Neuron (in vitro differentiated cells): Measurements from ENCODE around the gene RND2.
A peak's percentile ranks its signal among the peaks of the same experiment; 100 is the strongest.
"Not testable (repeated sequence)": the region's sequence is repeated elsewhere in the genome, so short reads cannot be mapped to it uniquely, and the experiment has no call there.

Experiments used
- H2AFZ ChIP-seq: one replicate; pipeline ENCODE4 v1.6.1; 2013; ENCODE audit warnings: low read depth, mild to moderate bottlenecking, inconsistent platforms, low read length, moderate library complexity
- H3K27me3 ChIP-seq: one replicate; pipeline ENCODE4 v1.6.1; 2013; ENCODE audit warnings: low read length; ENCODE audit not compliant: insufficient read depth
- H3K36me3 ChIP-seq: one replicate; pipeline ENCODE4 v1.6.1; 2013; ENCODE audit warnings: low read length; ENCODE audit not compliant: insufficient read depth
- H3K4me1 ChIP-seq: one replicate; pipeline ENCODE4 v1.6.1; 2013; ENCODE audit warnings: low read length; ENCODE audit not compliant: insufficient read depth
- H3K4me3 ChIP-seq: 2 replicates; pipeline ENCODE4 v1.5.1; 2013; ENCODE audit warnings: mild to moderate bottlenecking, low read length, moderate library complexity
- H3K9me3 ChIP-seq: one replicate; pipeline ENCODE4 v1.6.1; 2013; ENCODE audit warnings: low read length

The RND2 gene, protein sequence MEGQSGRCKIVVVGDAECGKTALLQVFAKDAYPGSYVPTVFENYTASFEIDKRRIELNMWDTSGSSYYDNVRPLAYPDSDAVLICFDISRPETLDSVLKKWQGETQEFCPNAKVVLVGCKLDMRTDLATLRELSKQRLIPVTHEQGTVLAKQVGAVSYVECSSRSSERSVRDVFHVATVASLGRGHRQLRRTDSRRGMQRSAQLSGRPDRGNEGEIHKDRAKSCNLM

DNA sequence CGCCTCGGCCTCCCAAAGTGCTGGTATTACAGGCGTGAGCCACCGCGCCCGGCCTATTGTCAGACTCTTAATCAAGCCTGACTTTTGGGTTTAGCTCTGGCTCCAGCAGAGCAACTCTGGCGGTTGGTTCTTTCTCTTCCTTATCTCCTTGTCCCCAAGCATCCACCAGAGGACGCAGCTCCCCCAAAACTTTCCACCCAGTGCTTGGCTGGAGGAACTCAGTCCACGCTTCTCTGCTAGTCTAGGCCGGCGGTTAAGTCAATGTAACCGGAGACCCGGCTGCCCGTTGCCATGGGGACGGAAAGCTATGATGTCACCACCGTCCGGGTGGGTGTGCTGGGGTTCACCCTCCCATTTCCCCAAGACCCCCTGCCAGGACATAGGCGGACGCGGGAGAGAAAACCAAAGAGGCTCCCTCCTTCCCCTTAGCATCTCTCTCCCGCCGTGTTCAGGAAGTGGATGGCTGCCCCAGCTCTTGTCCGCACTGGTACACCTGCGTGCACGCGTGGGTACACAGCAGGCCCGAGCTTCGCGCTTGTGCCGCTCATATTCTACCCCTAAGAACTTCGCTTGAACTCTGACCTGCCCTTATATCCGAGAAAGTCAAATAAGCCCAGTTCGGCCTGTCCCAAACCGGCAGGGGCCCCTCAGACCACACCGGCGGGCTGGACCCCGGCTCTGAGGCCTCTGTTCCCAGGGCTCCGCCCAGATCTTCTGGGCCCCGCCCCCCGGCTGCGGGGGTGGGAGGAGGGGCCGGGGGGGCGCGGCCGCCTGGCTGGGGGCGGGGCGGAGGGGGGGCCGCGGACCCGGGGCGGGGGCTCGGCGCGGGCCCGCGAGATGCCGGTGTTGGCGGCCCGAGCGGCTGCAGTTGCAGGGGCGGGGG lies at the start of gene RND2:
Gene RND2 (plus strand): TSS at position 825 of the 883 bp plus-strand sequence. CDS start 117 bp downstream, outside the sequence.
- peak within 1 kb of the TSS; percentile 59 for H3K4me3 ChIP-seq
- peaks cover 37% of the 10 kb centered on the region for H3K4me1 ChIP-seq
- H3K36me3 ChIP-seq = no peaks in the 10 kb centered on the region
- peak within 1 kb of the TSS; percentile 57 for H2AFZ ChIP-seq
- no peaks in the 10 kb centered on the region for H3K27me3 ChIP-seq
- no peaks in the 10 kb centered on the region for H3K9me3 ChIP-seq

- Histone ChIP-seq H3K4me1 (peaks cover 3% of the 10 kb centered on the region), H3K27me3 (no peaks in the 10 kb centered on the region), H3K9me3 (no peaks in the 10 kb centered on the region), H3K36me3 (no peaks in the 10 kb centered on the region), H2AFZ (no peak overlapping the region), H3K4me3 (no peak overlapping the region)
These were observed 49.8 kb upstream of the RND2 start for GRCh38 chr17:42975265-42975664.

DNA sequence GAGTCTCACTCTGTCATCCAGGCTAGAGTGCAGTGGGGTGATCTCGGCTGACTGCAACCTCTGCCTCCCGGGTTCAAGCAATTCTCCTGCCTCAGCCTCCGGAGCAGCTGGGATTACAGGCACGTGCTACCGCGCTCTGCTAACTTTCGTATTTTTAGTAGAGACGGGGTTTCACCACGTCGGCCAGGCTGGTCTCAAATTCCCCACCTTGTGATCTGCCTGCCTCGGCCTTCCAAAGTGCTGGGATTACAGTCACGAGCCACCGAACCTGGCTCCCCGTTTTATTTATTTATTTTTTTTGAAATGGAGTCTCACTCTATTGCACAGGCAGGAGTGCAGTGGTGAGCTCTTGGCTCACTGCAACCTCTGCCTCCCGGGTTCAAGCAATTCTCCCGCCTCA lies 49.3 kb upstream of the RND2 start:
- H3K4me3 ChIP-seq, H2AFZ ChIP-seq, H3K4me1 ChIP-seq, H3K36me3 ChIP-seq, H3K9me3 ChIP-seq, H3K27me3 ChIP-seq: not testable (repeated sequence)

GRCh38 chr17:42979511-42980273 lies 45.3 kb upstream of the RND2 start, which contains the start of gene PTGES3L:
TSS of gene PTGES3L (minus strand) at chr17:42980080. CDS start at chr17:42980053, 27 bp downstream.
- Histone ChIP-seq H3K4me1 (peaks cover 12% of the 10 kb centered on the region), H2AFZ (peak within 1 kb of the TSS; percentile 78), H3K27me3 (no peaks in the 10 kb centered on the region), H3K9me3 (no peaks in the 10 kb centered on the region), H3K36me3 (peaks cover 5% of the 10 kb centered on the region), H3K4me3 (peak within 1 kb of the TSS; percentile 55)

DNA sequence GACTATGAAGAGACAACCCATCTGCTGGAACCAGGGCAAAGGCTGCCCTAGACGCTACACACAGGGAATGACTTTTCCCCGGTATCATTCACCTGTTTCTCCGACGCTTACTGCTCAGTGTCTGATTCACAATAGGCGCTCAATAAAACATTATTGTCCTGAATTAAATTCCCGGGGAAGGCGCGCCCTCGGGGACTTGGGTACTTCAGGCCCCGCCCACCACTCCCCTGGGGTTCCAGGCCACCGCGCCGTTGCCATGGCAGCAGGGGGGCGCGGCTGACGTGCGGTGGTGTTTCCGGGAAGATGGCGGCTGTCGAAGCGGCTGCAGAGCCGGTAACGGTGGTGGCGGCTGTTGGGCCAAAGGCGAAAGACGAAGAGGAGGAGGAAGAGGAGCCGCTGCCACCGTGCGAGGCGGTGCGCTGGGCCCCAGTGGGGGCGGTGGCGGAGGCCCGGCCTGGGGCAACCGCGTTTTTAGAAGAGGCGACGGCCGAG lies 44.7 kb upstream of the RND2 start, which contains the start of gene RUNDC1:
Gene RUNDC1 (plus strand): TSS at position 292 of the 492 bp plus-strand sequence. CDS start 12 bp downstream, at position 304.
- peaks cover 10% of the 10 kb centered on the region for H3K36me3 ChIP-seq
- peak within 1 kb of the TSS; percentile 78 for H2AFZ ChIP-seq
- no peaks in the 10 kb centered on the region for H3K9me3 ChIP-seq
- peak within 1 kb of the TSS; percentile 55 for H3K4me3 ChIP-seq
- peaks cover 12% of the 10 kb centered on the region for H3K4me1 ChIP-seq
- H3K27me3 ChIP-seq = no peaks in the 10 kb centered on the region

DNA sequence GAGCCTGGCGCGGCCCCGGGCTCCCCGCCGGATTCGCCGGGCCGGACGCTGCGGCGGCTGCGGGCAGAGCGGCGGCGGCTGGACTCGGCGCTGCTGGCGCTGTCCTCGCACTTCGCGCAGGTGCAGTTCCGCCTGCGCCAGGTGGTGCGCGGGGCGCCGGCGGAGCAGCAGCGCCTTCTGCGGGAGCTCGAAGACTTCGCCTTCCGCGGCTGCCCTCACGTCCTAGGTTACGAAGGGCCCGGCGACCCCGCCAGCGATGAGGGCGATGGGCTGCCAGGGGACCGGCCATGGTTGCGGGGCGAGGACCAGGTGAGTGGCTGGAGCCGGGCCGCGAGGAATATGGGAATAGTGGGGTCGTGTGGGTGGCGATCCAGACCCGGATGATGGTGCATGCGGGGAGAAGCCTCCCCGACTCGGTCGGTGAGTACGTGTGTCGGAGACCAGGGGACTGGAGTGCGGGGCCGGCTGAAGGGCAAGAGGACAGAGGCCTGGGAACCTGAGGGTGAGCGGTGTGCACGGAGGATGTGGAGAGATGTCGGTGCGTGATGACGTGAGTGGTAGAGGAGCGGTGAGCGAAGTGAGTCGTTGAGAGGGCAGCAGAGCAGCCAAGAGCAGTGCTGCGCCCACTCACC lies 44.1 kb upstream of the RND2 start:
- Histone ChIP-seq H3K9me3 (no peaks in the 10 kb centered on the region), H3K4me1 (peaks cover 12% of the 10 kb centered on the region), H3K27me3 (no peaks in the 10 kb centered on the region)

GRCh38 chr17:42982266-42982665 lies 42.8 kb upstream of the RND2 start:
- H3K27me3 ChIP-seq = no peaks in the 10 kb centered on the region

More for the DNA sequence above, 44.1 kb upstream of the RND2 start:
- H3K4me3 ChIP-seq = peak overlapping the region; percentile 55
- peak overlapping the region; percentile 78 for H2AFZ ChIP-seq
- peaks cover 10% of the 10 kb centered on the region for H3K36me3 ChIP-seq

DNA sequence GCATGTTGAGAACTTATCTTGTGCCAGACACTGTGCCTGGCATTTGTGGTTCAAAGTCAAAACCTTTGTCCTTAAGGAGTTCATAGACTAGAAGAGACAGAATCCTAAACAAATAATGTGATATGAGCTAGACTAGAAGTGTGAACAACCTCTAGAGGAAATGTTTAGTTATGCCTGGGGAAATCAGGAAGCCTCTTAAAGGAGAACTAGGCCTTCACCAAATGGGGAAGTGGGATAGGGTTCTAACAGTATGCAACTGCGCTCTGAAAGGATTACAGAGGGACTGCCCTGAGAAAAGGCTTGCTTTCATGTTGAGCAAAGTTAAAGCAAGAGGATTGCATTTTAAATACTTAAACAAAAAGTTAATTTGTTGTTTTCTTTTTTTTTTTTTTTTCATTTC lies 39.8 kb upstream of the RND2 start:
- Histone ChIP-seq H3K36me3 (peaks cover 38% of the 10 kb centered on the region), H3K4me1 (peaks cover 9% of the 10 kb centered on the region), H2AFZ (no peak overlapping the region), H3K27me3 (no peaks in the 10 kb centered on the region), H3K9me3 (no peaks in the 10 kb centered on the region), H3K4me3 (no peak overlapping the region)

More at GRCh38 chr17:42982266-42982665, 42.8 kb upstream of the RND2 start:
- Histone ChIP-seq H3K4me3 (no peak overlapping the region), H3K9me3 (no peaks in the 10 kb centered on the region), H2AFZ (no peak overlapping the region), H3K36me3 (peaks cover 15% of the 10 kb centered on the region), H3K4me1 (peaks cover 12% of the 10 kb centered on the region)

- Histone ChIP-seq H3K27me3 (no peaks in the 10 kb centered on the region), H3K4me3 (no peak overlapping the region), H2AFZ (no peak overlapping the region), H3K4me1 (no peaks in the 10 kb centered on the region), H3K36me3 (peaks cover 58% of the 10 kb centered on the region), H3K9me3 (no peaks in the 10 kb centered on the region)
These were observed 35.9 kb upstream of the RND2 start for GRCh38 chr17:42989141-42989540.

DNA sequence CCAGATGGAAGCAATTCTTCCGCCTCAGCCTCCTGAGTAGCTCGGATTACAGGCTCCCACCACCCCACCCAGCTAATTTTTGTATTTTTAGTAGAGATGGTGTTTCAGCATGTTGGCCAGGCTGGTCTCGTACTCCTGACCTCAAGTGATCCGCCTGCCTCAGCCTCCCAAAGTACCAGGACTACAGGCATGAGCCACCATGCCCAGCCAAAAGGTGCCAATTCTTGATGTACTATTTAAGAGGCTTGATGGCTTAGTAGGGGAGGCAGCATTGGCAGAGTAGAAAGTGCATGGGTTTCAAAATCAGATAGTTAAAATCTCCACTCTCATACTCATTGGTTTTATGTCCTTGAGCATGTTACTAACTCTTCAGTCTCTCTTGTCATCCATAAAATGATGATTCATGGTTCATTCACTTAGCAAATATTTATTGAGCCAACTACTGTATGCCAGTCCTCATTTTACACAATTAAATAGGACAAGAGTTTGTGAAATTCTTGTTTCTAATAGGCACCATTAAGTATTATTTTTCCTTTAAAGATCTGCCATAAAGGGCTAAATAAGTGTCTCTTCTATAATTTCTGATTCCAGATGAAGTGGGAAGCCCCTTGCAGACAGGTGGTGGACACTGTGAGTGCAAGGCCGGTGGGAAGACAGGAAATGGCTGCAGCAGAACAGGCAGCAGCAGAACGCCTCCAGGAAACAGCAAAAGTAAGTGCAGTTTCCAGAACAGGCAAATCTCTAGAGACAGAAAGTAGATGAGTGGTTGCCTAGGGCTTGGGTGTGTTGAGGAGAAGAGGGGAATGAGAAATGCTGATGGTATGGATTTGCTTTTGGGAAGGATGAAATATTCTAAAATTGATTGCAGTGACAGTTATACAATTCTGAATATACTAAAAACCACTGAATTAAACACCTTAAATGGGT lies 35.0 kb upstream of the RND2 start:
- H2AFZ ChIP-seq = no peak overlapping the region
- no peaks in the 10 kb centered on the region for H3K4me1 ChIP-seq
- H3K9me3 ChIP-seq = no peaks in the 10 kb centered on the region
- no peak overlapping the region for H3K4me3 ChIP-seq
- peaks cover 59% of the 10 kb centered on the region for H3K36me3 ChIP-seq
- no peaks in the 10 kb centered on the region for H3K27me3 ChIP-seq

DNA sequence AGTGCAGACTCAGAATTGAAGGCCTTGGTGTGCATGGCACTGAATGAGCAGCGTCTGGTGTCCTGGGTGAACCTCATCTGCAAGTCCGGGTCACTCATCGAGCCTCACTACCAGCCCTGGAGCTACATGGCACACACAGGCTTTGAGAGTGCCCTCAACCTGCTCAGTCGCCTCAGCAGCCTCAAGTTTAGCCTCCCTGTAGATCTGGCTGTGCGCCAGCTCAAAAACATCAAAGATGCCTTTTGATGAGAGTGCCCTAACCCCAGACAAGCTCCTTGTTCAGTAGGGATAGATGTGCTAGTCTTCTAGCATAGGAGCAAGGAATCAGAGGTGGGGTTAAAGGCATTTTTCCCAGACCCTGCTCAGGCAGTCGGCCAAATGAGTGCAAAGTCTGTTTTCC lies 33.6 kb upstream of the RND2 start:
- H3K4me3 ChIP-seq = no peak overlapping the region
- H3K9me3 ChIP-seq = no peaks in the 10 kb centered on the region
- H3K36me3 ChIP-seq = peaks cover 54% of the 10 kb centered on the region
- no peaks in the 10 kb centered on the region for H3K27me3 ChIP-seq
- no peak overlapping the region for H2AFZ ChIP-seq
- H3K4me1 ChIP-seq = no peaks in the 10 kb centered on the region
